Measurements from ENCODE around the gene SLC17A3.

DNA sequence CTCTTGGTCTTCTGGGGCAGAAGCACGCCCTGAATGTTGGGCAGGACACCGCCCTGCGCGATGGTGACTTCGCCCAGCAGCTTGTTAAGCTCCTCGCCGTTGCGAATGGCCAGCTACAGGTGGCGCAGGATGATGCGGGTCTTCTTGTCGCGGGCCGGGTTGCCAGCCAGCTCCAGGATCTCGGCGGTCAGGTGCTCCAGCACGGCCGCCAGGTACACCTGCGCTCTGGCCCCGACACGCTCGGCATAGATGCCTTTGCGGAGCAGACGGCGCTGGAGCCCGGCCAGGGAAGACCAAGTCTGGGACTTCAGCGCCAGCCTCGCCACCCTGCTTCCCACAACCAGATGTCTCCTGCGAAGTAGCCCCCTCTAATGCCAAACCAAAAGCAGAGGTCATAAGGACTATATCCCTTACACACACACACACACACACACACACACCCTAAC lies 8.0 kb upstream of the SLC17A3 start:
- TF ChIP-seq RUNX1 (IDR thresholded peaks at IDR 0.05; ENCODE audit: low read depth) = no peak
- no peak for TF ChIP-seq CHD1 (IDR thresholded peaks at IDR 0.05; ENCODE audit: low read length)
- TF ChIP-seq RFX5 (IDR thresholded peaks at IDR 0.05; ENCODE audit: low read depth, low read length) = no peak
- TF ChIP-seq DNMT1 (IDR thresholded peaks at IDR 0.05) = no peak
- no peak for TF ChIP-seq BRCA1 (IDR thresholded peaks at IDR 0.05)
- no peak for TF ChIP-seq BRCA1 (CRISPR knock-in tag; IDR thresholded peaks at IDR 0.05)
- no peak for TF ChIP-seq TAF1 (IDR thresholded peaks at IDR 0.05; ENCODE audit: control insufficient read depth, extremely low read depth, insufficient read depth, low read length, severe bottlenecking)
- TF ChIP-seq NCOA2 (IDR thresholded peaks at IDR 0.05; ENCODE audit: partially characterized antibody in 2 of 2) = no peak
- no peak for TF ChIP-seq MED1 (CRISPR knock-in tag; IDR thresholded peaks at IDR 0.05; ENCODE audit: borderline replicate concordance)
- TF ChIP-seq FOXM1 (IDR thresholded peaks at IDR 0.05; ENCODE audit: low read depth) = no peak
- no peak for TF ChIP-seq FOXM1 (CRISPR knock-in tag; IDR thresholded peaks at IDR 0.05; ENCODE audit: low read depth)
- TF ChIP-seq NONO (IDR thresholded peaks at IDR 0.05; ENCODE audit: low read depth in 2 of 2, low read length in 1 of 2) = no peak
- TF ChIP-seq CHD2 (IDR thresholded peaks at IDR 0.05; ENCODE audit: low read depth, low read length) = no peak
